Stomach (tissue), 9 donors: ENCODE data around the gene CACNA2D3. TPM values are rescaled to one million over a fixed set of nuclear protein-coding genes. Genes with fewer than 3 reads are reported as not detected.

ENCODE experiments used
- DNase-seq, 2 donors: peaks; one replicate each; pipeline versions ENCODE4 v3.0.0 to v3.0.0-alpha.2; 2013 to 2019
- H3K27ac ChIP-seq, 5 donors: fragments of 200-600 bp in 4 of 5; sonication (generic) in 4 of 5; one replicate each; pipeline ENCODE4 v1.5.1; 2013 to 2019; ENCODE audit warnings: mild to moderate bottlenecking in 1 of 5, moderate library complexity in 1 of 5
- H3K27me3 ChIP-seq, 3 donors: fragments of 200-600 bp; sonication (generic); one replicate each; pipeline ENCODE4 v1.5.1; 2017 to 2019; ENCODE audit warnings: mixed run types in 1 of 3
- H3K36me3 ChIP-seq, 4 donors: fragments of 200-600 bp; sonication (generic); 1 replicate in 3 of 4; 2 replicates in 1 of 4; pipeline ENCODE4 v1.5.1; 2016 to 2019
- H3K4me1 ChIP-seq, 4 donors: fragments of 200-600 bp; sonication (generic); one replicate each; pipeline ENCODE4 v1.5.1; 2016 to 2019
- H3K4me3 ChIP-seq, 4 donors: fragments of 200-600 bp; sonication (generic) in 3 of 4; one replicate each; pipeline ENCODE4 v1.5.1; 2016 to 2019; ENCODE audit warnings: mild to moderate bottlenecking in 1 of 4
- H3K9me3 ChIP-seq, 4 donors: fragments of 200-600 bp; sonication (generic); one replicate each; pipeline ENCODE4 v1.5.1; 2016 to 2019
- CTCF ChIP-seq, 7 experiments: fragments of 450-650 bp in 4 of 7; fragments of 200-600 bp in 3 of 7; sonication (generic) in 3 of 7; IDR thresholded peaks; one replicate each; pipeline ENCODE4 v1.5.1; 2016 to 2019; ENCODE audit warnings: antibody characterized with exemption in 7 of 7, control low read depth in 2 of 7, mild to moderate bottlenecking in 1 of 7
- EP300 ChIP-seq: sonication (generic); formaldehyde crosslinking; IDR thresholded peaks from one replicate; pipeline ENCODE4 v1.6.1; 2017; ENCODE audit warnings: antibody characterized with exemption
- POLR2A ChIP-seq, 4 donors: fragments of 450-650 bp; IDR thresholded peaks; one replicate each; pipeline ENCODE4 v1.6.1; 2016; ENCODE audit warnings: antibody characterized with exemption in 4 of 4, control low read depth in 2 of 4, mild to moderate bottlenecking in 1 of 4, moderate library complexity in 1 of 4
- POLR2AphosphoS5 ChIP-seq, 3 donors: sonication (generic); formaldehyde crosslinking; IDR thresholded peaks; one replicate each; pipeline ENCODE4 v1.6.1; 2016; ENCODE audit warnings: antibody characterized with exemption in 3 of 3
- WGBS, 5 donors: extraction: QIAGEN DNeasy Blood & Tissue Kit in 3 of 5; methylation state at CpG; one replicate each; pipeline versions ENCODE4 v1.1.5 to v1.1.7; 2013 to 2018; 5-methylcytosine and 5-hydroxymethylcytosine counted together
- intact Hi-C: fragments of 100-400 bp; cut with DNase I; formaldehyde crosslinking; loops from one replicate; pipeline ENCODE4 v1.15.1; 2023; ENCODE audit warnings: low total_unique reads
- polyA plus RNA-seq, 3 donors: library from polyadenylated mRNA; stranded (reverse); fragments of 200-250 nt; gene quantifications; one replicate each; pipeline ENCODE4 v1.2.3, GENCODE V29; 2013
- total RNA-seq, 5 donors: library from RNA; depleted of rRNA; stranded (reverse); fragments of >200 nt; gene quantifications; one replicate each; pipeline versions ENCODE4 v1.1.0 to v1.2.3, GENCODE V29; 2014 to 2016
- donor health status: healthy with polysubstance abuse.
- donor health status: Bipolar disorder and iron deficiency.
- donor health status: healthy.

The CACNA2D3 gene
- total and polyA plus RNA-seq, 8 donors: 0.56 to 54.0 (median 2.9) TPM; not detected in 1

DNA sequence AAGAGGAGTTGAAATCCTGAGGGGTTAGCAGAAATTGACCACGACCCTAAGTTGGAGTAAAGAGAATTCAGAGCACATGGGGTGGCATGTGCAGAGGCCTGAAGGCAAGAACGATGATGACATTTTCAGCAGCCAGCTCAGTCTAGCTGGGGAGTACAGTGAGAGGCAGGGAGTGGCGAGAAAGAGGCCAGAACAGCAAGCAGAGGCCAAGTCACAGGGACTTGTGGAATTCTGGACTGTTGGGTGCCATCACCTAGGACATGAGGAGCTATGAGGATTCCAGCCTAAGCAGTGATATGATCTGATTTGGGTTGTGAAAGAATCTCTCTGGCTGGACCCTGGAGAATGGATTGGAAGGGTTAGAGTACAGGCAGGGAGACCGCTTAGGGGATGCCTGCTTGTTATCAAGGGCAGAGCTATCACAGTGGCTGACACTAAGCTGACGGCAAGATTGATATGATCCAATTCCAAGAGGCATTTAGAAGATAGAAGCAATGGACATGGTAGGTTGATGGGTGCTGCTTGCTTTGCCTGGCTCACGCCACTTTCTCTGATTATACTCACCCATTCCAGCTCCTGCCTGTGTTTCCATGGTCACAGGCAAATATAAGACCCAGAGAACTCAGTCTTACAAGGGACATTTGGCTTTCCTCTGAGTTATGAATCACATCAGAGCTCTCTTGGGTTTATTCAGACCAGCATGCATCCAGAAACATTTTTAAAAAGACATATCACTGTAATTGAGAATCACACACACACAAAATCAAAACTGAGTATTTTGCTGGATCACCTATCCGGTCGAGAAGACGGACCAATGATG lies 739.1 kb downstream of the CACNA2D3 start:
- TF ChIP-seq POLR2A (IDR thresholded peaks at IDR 0.05): no peak
- no peak for TF ChIP-seq CTCF (IDR thresholded peaks at IDR 0.05)
- TF ChIP-seq EP300: no peak
- no peak for TF ChIP-seq POLR2AphosphoS5 (IDR thresholded peaks at IDR 0.05)
- H3K27ac ChIP-seq: no peak overlapping the region
- no peak overlapping the region for H3K4me3 ChIP-seq
- H3K27me3 ChIP-seq: no peaks in the 10 kb centered on the region
- 66 to 80% (median 72%) methylated on average over 9 of the region's 9 CpGs for whole genome bisulfite sequencing, 5 donors
- H3K36me3 ChIP-seq: no peaks in the 10 kb centered on the region
- intact Hi-C loops: no loop called here
- DNase-seq: no peak
- no peaks in the 10 kb centered on the region for H3K9me3 ChIP-seq
- H3K4me1 ChIP-seq: no peaks in the 10 kb centered on the region

DNA sequence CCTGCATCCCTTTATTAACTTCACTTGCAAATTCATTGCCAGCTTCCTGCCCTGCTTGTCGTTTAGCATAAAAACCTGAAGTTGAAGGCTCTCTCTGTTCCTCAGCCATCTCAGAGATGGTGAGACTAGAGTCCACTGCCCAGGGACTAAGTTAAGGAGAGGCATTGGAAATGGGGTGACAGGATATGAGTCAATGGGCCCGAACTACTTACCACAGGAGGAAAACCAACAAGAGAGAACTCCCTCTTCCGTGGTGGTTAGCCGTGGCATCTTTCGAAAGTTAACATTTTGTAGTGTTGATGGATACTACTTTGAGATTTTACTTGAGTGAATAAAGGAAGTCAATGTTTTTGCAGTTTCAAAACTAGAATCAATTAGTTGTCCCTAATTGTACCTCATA lies 740.2 kb downstream of the CACNA2D3 start:
- no peak overlapping the region for H3K27ac ChIP-seq

DNA sequence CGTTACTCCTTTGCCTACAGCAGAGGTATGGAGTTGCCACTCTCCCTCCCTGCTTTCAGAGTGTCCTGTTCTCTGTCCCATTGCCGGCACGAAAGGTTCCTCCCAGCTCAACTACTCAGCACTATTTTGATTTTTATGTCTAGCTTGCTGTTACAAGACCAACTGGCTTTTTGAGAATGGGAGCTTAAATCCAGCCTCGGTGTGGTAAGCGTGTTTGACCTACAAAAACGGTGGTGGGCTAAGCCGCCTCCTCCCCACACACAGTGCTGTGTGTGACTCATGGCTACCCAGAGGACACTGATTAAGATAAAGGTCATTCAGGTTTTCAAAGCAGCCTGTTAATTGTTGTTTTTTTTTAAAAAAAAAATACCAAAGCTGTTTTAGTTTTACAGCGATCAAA lies 741.0 kb downstream of the CACNA2D3 start:
- H3K27me3 ChIP-seq: no peaks in the 10 kb centered on the region
- no peaks in the 10 kb centered on the region for H3K9me3 ChIP-seq
- TF ChIP-seq POLR2A (IDR thresholded peaks at IDR 0.05): no peak
- no peak for TF ChIP-seq EP300
- no peak for TF ChIP-seq POLR2AphosphoS5 (IDR thresholded peaks at IDR 0.05)
- TF ChIP-seq CTCF (IDR thresholded peaks at IDR 0.05): no peak
- no peaks in the 10 kb centered on the region for H3K36me3 ChIP-seq
- no peak overlapping the region for H3K4me3 ChIP-seq
- H3K4me1 ChIP-seq: no peaks in the 10 kb centered on the region
- no peak for DNase-seq
- intact Hi-C loops: no loop called here
- H3K27ac ChIP-seq: no peak overlapping the region
- WGBS, 5 donors: 45 to 60% (median 57%) methylated on average over 8 of the region's 8 CpGs

More for the DNA sequence above, 740.2 kb downstream of the CACNA2D3 start:
- DNase-seq: no peak
- 72 to 83% (median 79%) methylated on average over 5 of the region's 5 CpGs for WGBS, 5 donors
- Histone ChIP-seq H3K4me1 (no peaks in the 10 kb centered on the region), H3K4me3 (no peak overlapping the region), H3K27me3 (no peaks in the 10 kb centered on the region), H3K9me3 (no peaks in the 10 kb centered on the region), H3K36me3 (no peaks in the 10 kb centered on the region)
- intact Hi-C loops: no loop called here
- no peak for TF ChIP-seq CTCF (IDR thresholded peaks at IDR 0.05)
- no peak for TF ChIP-seq POLR2AphosphoS5 (IDR thresholded peaks at IDR 0.05)
- TF ChIP-seq EP300: no peak
- no peak for TF ChIP-seq POLR2A (IDR thresholded peaks at IDR 0.05)

GRCh38 chr3:54863786-54864185 lies 741.4 kb downstream of the CACNA2D3 start:
- intact Hi-C loops: no loop called here
- Histone ChIP-seq H3K4me3 (no peak overlapping the region), H3K9me3 (no peaks in the 10 kb centered on the region), H3K36me3 (no peaks in the 10 kb centered on the region), H3K27me3 (no peaks in the 10 kb centered on the region), H3K4me1 (no peaks in the 10 kb centered on the region), H3K27ac (no peak overlapping the region)
- no peak for DNase-seq
- TF ChIP-seq POLR2AphosphoS5 (IDR thresholded peaks at IDR 0.05): no peak
- no peak for TF ChIP-seq CTCF (IDR thresholded peaks at IDR 0.05)
- no peak for TF ChIP-seq EP300
- TF ChIP-seq POLR2A (IDR thresholded peaks at IDR 0.05): no peak
- WGBS, 5 donors: 74 to 83% (median 80%) methylated on average over 4 of the region's 4 CpGs
